ENCODE measurements around the gene PIRT.

GRCh38 chr17:10775740-10776356 lies 62.0 kb downstream of the PIRT start:
- TF ChIP-seq SIN3A (conservative IDR thresholded peaks at IDR 0.05 in 1 of 2, IDR thresholded peaks at IDR 0.05 in 1 of 2; ENCODE audit: low read depth in 1 of 2, low read length in 2 of 2) (no peak), YY1 (IDR thresholded peaks at IDR 0.05; ENCODE audit: low read depth, low read length) (no peak), CTCF (IDR thresholded peaks at IDR 0.05; ENCODE audit: control extremely low read depth in 1 of 3, insufficient read depth in 1 of 3, low read depth in 1 of 3, low read length in 3 of 3) (no peak), FOSL1 (IDR thresholded peaks at IDR 0.05; ENCODE audit: insufficient read depth, low read depth, low read length) (no peak)

Data from H1 (cell line).